GM18867 (cell line): ENCODE results near the gene ATXN10.
"Not testable (repeated sequence)": the region's sequence is repeated elsewhere in the genome, so short reads cannot be mapped to it uniquely, and the experiment has no call there.

ENCODE experiments used
- ATAC-seq: cut with Tn5 transposase; IDR thresholded peaks from one replicate; pipeline ENCODE4 v1.9.1; 2021; ENCODE audit warnings: mild to moderate bottlenecking, moderate library complexity; ENCODE audit not compliant: unreplicated experiment

Gene ATXN10

DNA sequence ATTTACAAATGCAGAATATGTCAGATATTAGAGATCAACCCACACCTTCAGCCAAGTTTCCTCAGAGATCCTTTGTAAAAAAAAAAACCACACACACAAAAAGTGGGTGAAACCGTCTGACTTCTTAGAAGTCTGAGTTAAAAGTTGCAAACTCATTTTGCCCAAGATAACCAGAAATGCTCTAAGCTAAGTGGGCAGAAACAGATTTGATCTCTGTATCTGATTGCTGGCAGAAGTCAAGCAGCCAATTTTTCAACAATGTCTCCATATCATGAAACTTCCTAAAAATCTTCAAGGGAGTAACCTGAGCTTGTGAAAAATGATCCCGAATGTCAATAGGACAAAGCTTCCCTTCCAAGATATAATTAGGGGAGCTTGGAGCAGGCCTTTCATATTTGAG, 28.6 kb upstream of the ATXN10 start:
- ATAC-seq = no peak

DNA sequence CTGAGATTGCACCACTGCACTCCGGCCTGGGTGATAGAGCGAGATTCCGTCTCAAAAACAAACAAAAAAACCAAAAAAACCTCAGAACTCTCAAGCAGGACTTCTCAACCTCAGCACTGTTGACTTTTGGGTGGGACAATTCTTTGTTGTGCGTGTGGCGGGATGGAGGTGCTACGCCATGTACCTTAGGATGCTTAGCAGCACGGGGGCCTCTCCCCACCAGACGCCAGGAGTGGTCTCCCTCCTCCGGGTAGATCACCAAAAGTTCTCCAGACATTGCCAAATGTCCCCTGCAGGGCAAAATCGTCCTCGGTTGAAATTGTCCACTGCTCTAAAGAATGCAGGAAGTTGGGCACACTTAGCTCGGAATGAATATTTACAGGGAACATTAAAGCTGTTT, 26.9 kb upstream of the ATXN10 start:
- no peak for ATAC-seq

DNA sequence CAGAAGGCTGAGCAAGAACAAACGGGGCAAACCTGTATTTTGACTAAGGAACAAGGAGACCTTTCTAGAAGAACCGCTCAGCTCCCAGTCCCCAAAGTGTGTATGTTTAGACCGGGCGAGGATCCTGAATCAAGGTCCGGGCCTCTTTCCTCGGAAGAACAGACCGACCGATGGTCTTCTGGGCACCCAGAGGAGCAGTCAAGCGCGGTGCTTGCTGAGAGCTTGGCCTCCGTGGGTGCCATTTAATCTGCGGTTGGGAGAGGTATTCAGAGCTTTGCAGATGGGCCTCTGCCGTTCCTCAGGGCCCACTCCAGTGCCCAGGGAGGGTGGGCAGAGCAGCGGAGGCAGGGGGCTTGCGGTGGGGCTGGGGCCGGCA, 26.5 kb upstream of the ATXN10 start:
- no peak for ATAC-seq

DNA sequence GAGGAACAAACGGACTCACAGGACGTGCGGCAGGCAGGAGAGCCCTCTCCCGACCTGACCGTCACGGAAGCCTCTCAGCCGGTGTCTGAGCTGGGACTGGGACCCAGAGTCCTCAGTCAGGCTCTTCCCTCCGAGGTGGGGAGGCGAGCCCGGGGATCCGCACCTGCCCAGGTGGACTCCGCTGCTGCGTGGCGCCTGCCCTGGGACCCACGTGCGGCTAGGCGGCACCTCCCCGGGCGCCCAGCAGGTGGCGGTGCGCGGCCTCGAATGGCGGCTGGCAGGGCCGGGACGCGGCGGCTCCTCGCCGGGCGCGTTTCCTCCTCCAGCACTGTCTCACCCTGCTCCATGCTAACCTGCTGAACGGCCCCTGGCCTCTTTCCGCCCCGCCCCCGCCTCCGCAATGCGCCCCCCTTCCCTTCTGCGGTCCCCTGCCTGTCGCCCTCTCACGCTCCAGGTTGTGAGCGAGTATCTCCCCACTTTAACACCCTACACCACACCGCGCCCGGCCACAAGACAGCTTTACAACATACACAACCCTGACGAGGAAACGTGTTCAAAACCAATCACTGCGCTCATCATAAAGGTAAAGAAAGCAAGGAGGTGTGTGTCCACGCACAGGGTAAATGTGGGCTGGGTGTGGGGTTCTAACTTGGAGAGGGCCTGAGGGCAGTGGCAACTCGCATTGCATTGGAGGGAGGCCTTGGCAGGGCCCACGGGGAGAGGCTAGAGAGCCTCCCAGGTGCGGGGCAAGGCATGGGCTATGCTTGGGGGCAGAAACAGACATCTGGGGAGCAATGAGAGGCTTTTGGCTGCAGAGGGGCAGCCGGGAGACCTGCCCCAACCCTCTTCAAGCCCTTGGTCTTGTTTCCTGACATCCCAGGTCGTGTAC, 25.9 kb upstream of the ATXN10 start:
- no peak for ATAC-seq

DNA sequence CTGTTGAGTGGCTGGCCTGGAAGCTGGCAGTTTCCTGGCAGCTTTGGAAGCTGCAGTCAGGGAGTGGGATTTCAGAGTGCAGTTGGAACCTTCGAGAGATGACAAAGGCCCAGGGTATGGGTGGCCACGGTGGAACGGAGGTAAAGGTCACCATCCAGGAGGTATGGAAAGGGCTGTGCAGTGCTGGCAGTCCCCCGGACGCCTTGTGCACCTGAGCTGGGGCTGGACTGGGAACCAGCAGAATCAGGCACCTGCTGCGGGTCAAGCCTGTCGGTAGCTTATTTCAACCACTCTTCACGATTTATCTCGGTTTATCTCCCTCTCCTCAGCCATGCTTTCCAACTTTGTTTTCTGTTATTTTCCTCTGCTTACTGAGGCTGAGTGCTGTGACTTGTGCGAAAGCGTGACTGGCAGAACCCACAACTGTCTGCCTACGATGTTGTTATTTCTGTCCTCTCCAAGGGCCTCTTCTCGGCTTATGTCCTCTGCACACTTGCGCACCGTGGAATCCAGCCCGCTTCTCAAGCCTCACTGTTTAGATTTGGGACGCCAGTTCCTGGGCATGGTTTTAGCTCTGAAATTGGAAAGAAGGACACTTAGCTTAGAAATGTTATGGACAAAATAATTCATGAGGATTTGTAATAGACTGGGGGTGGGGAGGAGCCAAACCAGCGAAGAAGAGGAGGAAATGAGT, 24.0 kb upstream of the ATXN10 start:
- no peak for ATAC-seq

DNA sequence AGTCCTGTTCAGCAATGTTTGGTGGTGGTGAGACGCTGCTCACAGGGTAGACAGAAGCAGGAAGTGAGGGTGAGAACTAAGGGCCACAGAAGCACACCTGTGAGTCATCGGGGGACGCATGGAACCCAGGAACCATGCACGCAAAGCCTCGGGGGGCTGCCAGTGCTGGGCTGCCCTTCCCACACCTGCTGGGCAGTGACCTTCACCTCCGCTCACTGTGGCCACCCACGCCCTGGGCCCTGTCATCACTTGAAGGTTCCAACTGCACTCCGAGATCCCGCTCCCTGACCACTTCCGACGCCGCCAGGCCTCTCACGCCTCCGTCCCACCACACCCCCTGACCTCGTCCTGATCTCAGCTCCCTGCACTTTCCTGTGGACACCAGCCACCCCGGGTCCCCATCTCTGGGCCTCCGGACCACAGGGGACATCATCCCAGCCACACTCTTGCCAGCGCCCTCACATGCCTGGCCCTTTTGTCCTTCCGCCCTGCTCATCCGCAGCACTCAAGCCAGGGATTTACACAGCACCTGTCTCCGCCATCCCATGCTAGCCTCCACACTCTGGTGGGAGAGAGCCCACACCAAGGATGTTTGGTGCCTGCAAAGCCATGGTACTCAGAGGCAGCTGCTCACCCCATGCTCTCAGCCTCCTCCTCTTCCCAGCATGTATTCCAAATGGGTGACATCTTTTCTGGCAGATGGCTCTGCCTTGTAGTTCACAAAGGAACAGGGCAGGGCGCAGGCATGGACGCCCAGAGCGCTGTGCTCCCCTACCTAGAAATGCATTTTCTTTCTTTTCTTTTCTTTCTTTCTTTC, 23.1 kb upstream of the ATXN10 start:
- ATAC-seq = no peak

DNA sequence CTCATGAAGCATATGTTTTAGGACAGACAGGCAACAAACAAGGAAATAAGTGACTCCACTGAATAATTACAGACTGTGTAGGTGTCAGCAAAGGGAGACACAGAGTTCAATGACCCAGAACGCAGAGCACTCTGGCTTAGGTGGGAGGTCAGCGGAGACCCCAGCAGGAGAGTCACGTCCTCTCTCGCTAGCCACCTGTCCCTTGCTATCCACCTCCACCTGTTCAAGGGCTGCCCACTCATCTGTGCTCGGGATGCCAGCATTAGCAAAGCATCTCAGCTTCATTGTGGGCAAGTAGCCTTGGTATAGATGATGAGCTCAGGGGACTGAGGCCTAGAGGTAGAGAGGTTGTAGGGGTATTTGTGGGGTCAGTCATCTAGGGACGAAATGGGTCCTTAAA, 21.8 kb upstream of the ATXN10 start:
- ATAC-seq = no peak

DNA sequence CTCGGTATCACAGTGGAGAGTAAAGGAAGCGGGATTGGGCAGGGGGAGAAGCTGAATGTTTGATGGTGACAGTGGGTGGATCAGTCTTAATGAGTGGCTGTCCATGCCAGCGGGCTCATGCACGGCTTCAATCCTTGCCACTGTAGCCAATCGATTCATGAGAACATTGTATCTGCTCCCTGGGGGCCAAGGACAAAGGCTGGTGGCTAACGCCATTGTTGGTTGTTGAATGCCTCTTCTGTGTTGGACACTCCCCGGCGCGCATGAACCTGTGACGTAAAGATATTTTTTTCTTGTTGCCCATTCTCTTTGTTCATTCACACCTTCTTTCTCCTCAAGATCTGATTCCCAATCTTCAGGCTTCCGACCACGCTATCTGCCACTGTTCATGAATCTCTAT, 20.9 kb upstream of the ATXN10 start:
- no peak for ATAC-seq

DNA sequence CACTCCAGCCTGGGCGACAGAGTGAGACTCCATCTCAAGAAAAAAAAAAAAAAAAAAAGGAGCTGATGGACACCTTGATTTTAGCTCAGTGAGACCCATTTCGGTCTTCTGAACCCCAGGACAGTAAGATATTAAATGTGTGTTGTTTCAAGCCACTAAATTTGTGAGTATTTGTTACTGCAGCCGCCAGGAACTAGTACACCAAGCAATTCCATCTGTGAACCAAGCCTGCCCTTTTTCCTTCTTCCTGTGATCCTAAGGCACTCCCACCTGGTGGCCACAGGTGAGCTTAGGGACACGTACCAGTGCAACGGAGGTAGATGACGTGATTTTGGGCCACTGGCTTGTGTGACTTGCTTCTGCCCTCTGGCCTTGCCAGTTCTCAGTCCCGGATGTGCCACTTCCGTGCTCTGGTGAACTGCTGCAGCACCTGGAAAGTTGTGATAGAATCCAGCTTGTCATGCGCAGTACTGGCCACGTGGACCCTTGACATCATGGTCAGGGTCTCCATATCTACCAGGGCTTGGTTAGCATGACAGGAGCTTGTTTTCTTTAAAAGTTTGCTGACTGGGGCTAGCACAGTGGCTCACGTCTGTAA, 19.6 kb upstream of the ATXN10 start:
- no peak for ATAC-seq

DNA sequence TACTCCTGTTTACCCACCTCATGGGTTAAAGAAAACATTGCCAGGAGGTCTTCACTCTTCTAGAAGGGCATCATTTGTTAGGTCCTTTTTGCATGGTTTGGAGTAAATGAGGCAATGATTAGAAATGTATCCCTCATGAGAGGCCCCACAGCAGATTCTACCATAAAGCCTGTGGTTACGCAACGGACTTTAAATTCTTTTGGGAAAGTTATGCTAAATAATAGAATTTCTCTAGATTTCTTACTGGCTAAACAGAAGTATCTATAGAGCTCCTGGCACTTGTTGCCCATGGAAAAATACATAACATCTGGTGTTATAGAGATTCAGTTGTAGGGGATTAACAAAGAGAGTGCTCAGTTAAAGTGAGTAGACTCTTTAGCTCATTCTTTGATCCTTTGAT, 15.1 kb upstream of the ATXN10 start:
- ATAC-seq = no peak

DNA sequence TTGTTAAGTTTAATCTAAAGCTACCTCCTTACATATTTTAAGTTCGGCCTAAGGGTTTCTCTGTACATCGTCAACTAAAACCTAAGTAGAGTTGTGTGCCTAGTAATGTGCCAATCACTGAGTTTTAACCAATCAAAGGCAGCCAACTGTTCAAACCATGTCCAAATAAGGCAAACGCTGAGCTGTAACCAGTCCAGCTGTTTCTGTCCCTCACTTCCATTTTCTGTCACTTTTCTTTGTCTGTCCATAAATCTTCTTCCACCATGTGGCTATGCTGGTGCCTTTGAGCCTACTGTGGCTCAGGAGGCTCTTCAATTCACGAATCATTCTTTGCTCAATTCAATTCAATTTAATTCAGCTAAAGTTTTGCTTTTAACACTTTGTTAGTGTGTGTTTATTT, 13.9 kb upstream of the ATXN10 start:
- no peak for ATAC-seq

DNA sequence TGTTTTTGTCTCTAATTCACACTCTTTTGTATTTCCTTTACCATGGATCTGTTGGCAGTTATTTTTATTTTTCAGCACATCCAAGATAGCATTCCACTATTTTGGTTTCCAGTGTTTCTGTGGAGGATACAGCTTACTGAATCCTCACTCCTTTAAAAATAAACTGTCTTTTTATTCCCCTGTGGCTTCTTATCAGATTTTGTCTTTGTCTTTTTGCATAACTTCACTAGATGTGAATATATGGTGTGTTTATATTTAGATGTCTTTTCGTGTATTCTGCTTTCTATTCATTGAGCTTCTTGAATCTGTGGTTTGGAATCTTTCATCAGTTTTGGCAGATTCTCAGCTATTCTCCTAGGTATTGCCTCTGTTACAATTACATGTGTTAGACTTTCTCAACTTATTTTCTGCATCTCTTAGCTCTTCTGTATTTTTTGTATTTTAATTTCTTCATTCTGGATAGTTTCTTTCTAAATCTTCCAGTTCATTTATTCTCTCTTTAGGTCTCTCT, 7.4 kb upstream of the ATXN10 start:
- ATAC-seq = no peak

DNA sequence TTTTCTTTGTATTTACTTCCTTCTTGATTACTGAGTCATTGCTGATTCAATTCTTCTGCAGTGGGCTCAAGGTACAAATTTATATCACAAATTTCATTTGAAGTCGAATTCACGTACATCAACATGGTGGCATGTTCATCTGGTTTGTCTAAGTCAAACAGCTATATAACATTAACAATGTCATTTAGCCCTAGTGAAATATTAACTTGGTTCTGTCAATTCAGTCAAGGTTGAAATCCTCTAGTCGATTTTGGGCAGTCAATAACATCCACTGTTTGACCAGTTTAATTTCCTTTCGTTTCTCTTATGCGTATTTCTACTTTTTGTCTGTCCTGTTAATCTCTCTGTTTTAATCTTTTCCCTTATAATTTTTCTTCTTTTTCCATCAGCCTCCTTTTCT, 4.1 kb upstream of the ATXN10 start:
- ATAC-seq = no peak

DNA sequence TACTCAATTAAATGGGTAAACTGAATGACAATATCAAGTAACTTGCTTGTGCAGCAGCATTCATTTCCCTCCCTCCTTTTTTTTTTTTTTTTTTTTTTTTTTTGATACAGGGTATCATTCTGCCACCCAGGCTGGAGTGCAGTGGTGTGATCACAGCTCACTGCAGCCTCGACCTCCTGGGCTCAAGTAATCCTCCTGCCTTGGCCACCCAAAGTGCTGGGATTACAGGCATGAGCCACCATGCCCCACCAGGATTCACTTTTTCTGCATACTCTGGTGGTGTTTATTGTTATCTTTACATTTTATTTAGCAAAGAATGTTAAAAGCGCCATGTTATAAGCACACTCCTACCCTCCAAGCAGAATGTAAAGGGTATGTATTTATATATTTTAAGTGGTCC, 1.3 kb upstream of the ATXN10 start:
- not testable (repeated sequence) for ATAC-seq

DNA sequence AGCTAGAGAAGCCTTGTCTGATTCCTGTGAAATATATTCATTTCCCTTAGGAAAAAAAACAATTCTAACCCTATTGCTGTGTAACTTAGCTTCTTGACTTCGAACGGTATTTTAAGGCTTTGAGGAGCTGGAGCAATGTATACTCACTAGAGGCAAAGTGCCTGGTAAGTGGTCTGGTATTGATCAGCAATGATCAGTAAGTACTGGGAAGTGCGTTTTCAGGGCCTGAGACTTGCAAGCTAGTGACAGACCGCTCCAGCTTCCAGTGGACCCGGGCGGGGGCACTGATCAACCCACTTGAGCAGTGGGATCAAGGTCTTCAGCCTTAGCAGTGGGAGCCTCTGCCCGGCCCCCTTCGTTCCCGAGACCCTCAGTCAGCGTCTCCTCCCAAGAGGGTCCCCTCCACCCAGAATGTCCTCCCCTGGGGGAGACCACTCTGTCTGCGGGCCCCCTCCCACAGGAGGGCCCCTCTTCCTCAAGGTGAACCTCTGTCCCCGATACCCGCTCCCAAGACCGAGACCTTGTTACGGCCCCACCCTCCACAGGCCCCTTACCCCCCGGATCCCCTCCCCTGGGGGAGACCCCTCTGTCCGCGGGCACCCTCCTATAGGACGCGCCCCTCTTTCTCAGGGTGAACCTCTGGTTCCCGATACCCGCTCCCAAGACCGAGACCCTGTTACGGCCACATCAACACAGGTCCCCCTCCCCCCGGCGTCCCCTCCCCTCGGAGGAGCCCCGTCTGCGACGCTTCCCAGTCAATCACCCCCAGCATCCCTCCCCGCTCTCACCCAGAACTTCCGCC, 452 bp upstream of the ATXN10 start:
- no peak for ATAC-seq

DNA sequence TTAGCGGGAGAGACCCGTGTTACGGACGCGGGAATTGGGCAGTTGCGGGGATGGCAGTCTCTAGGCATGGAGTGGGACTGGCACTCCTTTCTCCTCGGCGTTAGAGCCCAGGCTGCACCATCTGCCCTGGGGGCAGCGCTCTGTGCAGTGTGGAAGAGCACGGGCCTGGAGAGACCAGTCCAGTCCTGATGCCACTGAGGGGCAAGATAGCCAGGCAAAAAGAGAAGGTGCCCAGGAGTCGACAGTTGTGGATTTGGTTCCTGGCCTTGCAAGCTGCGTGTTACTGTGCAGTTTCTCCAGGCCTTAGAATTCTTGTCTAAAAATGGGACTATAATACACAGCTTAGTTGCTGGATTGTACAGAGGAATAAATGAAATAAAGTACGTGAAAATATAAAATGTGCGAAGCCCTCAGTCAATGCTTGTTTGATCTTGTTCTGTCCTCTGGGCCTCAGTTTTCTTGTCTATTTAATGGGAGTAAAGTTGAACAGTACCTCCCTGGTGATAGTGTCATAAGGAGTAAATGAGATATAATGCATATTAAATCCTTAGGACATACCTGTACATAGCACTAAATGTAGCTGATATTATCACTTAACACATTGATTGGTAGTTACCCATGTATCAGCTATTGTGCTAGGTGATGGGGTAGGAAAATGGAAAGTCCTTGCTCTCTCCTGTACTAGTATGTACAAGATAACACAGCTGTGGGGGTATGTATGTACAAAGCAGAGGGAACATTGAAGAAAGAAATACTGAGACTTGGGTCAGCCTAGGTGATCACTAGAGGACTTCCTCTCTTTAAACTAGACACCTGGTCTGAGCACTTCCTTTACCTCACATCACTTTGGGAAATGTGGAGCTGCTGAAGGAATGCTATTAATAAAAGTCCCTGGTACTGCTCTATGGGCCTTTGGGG, 1.2 kb downstream of the ATXN10 start:
- ATAC-seq = peak; percentile 13

DNA sequence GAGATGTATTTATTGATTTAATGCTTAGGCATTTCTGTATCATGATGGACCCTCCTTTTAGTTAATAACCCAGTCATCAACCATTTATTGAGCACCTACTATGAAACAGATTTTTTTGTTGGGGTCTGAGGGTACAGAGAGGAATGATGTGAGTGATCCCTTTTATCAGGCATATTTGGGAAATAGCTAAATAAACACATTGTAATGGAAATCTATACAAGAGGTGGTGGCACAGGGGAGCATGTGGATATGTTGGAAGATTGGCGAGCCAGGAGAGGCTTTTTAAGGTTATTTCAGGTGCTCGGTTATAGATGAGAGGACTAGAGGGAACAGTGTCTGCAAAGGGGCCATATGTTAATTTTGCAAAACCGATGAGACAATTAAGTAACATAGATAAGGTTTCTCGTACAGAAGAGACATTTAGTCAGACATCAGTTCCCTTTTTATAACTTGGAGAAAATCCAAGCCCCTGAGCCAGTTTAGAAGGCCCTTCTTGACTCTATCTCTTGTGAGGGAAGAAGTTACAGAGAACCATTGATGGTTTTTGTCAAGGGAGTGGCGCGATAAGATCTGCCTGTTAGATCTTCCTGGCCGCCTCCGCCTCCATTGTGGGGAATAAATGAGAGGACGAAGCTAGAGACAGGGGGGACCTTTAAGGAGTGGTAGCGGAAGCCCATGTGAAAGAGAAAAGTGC, 2.0 kb downstream of the ATXN10 start:
- ATAC-seq = no peak

DNA sequence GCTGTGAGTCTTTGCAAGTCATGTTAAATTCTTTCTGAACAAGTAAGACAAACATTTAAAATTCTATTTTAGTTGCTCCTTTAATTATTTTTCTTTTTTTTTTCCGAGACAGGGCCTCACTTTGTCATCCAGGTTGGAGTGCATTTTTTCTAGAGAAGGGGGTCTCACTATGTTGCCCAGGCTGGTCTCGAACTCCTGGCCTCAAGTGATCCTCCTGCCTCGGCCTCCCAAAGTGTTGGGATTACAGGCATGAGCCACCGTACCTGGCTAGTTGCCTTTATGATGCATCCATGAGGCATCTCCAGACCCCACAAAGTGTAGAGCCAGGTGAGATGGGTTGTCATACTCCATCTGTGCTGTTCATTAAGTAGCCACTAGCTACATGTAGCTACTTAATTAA, 4.4 kb downstream of the ATXN10 start:
- no peak for ATAC-seq

DNA sequence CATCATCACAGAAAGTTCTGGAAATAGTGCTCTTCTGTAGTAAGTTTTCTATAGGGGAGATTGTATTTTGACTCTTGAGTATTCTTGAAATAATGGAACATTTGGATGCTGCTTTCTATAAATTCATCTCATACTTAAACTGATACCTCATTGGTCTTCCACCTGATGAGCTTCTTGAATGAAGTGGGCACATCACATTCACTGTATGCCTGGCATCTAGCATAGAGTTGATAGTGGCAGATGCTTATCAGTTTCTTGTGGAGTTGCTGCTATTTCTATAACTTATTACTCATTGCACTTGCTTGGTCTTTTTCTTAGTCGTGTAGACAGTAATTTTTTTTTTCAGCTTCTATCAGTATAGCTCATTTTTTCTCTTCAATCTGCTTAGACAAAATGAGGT, 5.4 kb downstream of the ATXN10 start:
- ATAC-seq = no peak
